ENCODE data around the gene RAB15.
A peak's percentile ranks its signal among the peaks of the same experiment; 100 is the strongest.

RAB15 gene

GRCh38 chr14:64987438-64987767, 15.3 kb upstream of the RAB15 start:
- DNase-seq = no peak

- DNase-seq = peak; percentile 96 to 97
Observed at GRCh38 chr14:64986648-64987437, 14.7 kb upstream of the RAB15 start, which contains the start of gene FNTB. Gene FNTB, plus strand, starts transcription at chr14:64986895. Its CDS starts 59 bp downstream, at chr14:64986954.

GRCh38 chr14:64983439-64984310, 11.5 kb upstream of the RAB15 start:
- DNase-seq = peak; percentile 65 to 70

- no peak for DNase-seq
Observed at GRCh38 chr14:64979336-64980074, 7.4 kb upstream of the RAB15 start.

- no peak for DNase-seq
Observed at GRCh38 chr14:64974563-64974962, 2.4 kb upstream of the RAB15 start.

GRCh38 chr14:64973826-64974225, 1.7 kb upstream of the RAB15 start:
- no peak for DNase-seq

- DNase-seq = no peak
Observed at GRCh38 chr14:64973026-64973442, 898 bp upstream of the RAB15 start.

- no peak for DNase-seq
Observed at GRCh38 chr14:64971491-64971942, 619 bp downstream of the RAB15 start.

- DNase-seq = no peak
Observed at GRCh38 chr14:64970776-64971477, 1.2 kb downstream of the RAB15 start.

- DNase-seq = no peak
Observed at GRCh38 chr14:64970041-64970440, 2.1 kb downstream of the RAB15 start.

GRCh38 chr14:64968651-64969050, 3.5 kb downstream of the RAB15 start:
- no peak for DNase-seq

- no peak for DNase-seq
Observed at GRCh38 chr14:64968167-64968566, 4.0 kb downstream of the RAB15 start.

- DNase-seq = no peak
Observed at GRCh38 chr14:64966976-64967375, 5.2 kb downstream of the RAB15 start.

- DNase-seq = no peak
Observed at GRCh38 chr14:64965356-64966000, 6.7 kb downstream of the RAB15 start.

GRCh38 chr14:64963611-64964010, 8.5 kb downstream of the RAB15 start:
- no peak for DNase-seq

- no peak for DNase-seq
Observed at GRCh38 chr14:64960762-64961276, 11.3 kb downstream of the RAB15 start.

GRCh38 chr14:64958743-64959142, 13.4 kb downstream of the RAB15 start:
- no peak for DNase-seq

- no peak for DNase-seq
Observed at GRCh38 chr14:64958201-64958600, 13.9 kb downstream of the RAB15 start.

GRCh38 chr14:64956697-64957406, 15.3 kb downstream of the RAB15 start:
- no peak for DNase-seq

- DNase-seq = no peak
Observed at GRCh38 chr14:64955297-64955696, 16.8 kb downstream of the RAB15 start.

Measured in AML-193 (cell line).